ENCODE results near the gene LRBA. TPM values are rescaled to one million over a fixed set of nuclear protein-coding genes. Genes with fewer than 3 reads are reported as not detected.
"Not testable (repeated sequence)": the region's sequence is repeated elsewhere in the genome, so short reads cannot be mapped to it uniquely, and the experiment has no call there.

Gene LRBA
- total and polyA plus RNA-seq, 2 donors (not counting 3 experiments of a cell fraction or from before 2014, with no cell fraction given) = 18.0 to 35.1 TPM

DNA sequence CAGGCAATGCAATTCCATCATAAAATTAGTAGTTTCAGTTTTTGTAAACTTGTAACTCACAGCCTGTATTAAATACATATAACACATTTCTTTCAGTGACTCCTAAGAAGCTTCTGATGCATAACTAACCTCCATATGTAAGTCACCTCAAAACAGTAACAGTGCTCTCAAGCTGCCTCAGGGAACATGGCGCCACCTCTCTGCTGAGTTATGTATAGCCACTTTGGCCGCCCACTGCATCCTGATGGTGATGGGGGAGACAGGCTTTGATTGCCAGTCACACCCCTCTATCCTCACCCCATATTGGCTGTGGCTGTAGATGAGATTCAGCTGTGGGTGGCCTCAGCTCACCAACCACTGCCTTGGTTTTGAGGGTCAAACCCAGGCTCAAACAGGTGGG lies 54.3 kb downstream of the LRBA start:
- no peaks in the 10 kb centered on the region for H4K20me1 ChIP-seq (replicated peaks; ENCODE audit: control insufficient read depth, extremely low read depth, insufficient read depth, low read length)
- CTCF ChIA-PET = interaction anchor here (0.6 to 4.1 kb wide), 23 partner anchors 10 to 718 kb away, joined by 3 to 49 read pairs (median 6); no protein-coding TSS in a partner anchor
- DNase-seq (ENCODE audit: low read depth, low spot score) (peak; percentile 46), FAIRE-seq (no peak)
- no peaks in the 10 kb centered on the region for H3K36me3 ChIP-seq (ENCODE audit: control insufficient read depth in 2 of 2, extremely low read depth in 1 of 2, insufficient read depth in 2 of 2, low read length in 2 of 2)
- peaks cover 22% of the 10 kb centered on the region for H3K4me1 ChIP-seq (ENCODE audit: control insufficient read depth, extremely low read depth, insufficient read depth, low read length)
- H3K79me2 ChIP-seq (ENCODE audit: control insufficient read depth, insufficient read depth, low read length) = peaks cover 9% of the 10 kb centered on the region
- no peak overlapping the region for H3K27ac ChIP-seq (ENCODE audit: insufficient read depth, low read depth, low read length)
- intact Hi-C loops (cut with micrococcal nuclease) (loop anchor here (2.0 to 5.0 kb wide), 3 partner anchors 51 to 662 kb away; no protein-coding TSS in a partner anchor), dilution Hi-C loops (cut with MboI; ENCODE audit: extremely low pct_ligation_motif_present, low sequenced_read_pairs) (no loop called here)
- POLR2A ChIA-PET = interaction anchor here (0.7 to 1.3 kb wide), 2 partner anchors 10 to 41 kb away, joined by 3 read pairs; no protein-coding TSS in a partner anchor
- H3K9me3 ChIP-seq (replicated peaks; ENCODE audit: control insufficient read depth, insufficient read depth, low read length) = no peaks in the 10 kb centered on the region
- H3K9me1 ChIP-seq (replicated peaks; ENCODE audit: control insufficient read depth, extremely low read depth, insufficient read depth, low read length) = no peaks in the 10 kb centered on the region
- TF ChIP-seq, protein P1, sequence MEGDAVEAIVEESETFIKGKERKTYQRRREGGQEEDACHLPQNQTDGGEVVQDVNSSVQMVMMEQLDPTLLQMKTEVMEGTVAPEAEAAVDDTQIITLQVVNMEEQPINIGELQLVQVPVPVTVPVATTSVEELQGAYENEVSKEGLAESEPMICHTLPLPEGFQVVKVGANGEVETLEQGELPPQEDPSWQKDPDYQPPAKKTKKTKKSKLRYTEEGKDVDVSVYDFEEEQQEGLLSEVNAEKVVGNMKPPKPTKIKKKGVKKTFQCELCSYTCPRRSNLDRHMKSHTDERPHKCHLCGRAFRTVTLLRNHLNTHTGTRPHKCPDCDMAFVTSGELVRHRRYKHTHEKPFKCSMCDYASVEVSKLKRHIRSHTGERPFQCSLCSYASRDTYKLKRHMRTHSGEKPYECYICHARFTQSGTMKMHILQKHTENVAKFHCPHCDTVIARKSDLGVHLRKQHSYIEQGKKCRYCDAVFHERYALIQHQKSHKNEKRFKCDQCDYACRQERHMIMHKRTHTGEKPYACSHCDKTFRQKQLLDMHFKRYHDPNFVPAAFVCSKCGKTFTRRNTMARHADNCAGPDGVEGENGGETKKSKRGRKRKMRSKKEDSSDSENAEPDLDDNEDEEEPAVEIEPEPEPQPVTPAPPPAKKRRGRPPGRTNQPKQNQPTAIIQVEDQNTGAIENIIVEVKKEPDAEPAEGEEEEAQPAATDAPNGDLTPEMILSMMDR (IDR thresholded peaks at IDR 0.05; ENCODE audit: extremely low read depth in 1 of 2, insufficient read depth in 1 of 2, low read depth in 1 of 2, low read length in 2 of 2) = peak; percentile 52 to 57
- no peak for TF ChIP-seq JUN (IDR thresholded peaks at IDR 0.05; ENCODE audit: borderline replicate concordance, insufficient read depth, insufficient read length, low read depth)
- BruUV-seq (replicated peaks) = no TSS peak
- no peak overlapping the region for H3K4me2 ChIP-seq (ENCODE audit: insufficient read depth, low read length)
- H3K27me3 ChIP-seq (ENCODE audit: control insufficient read depth in 2 of 2, insufficient read depth in 2 of 2, low read length in 2 of 2) = no peaks in the 10 kb centered on the region
- no peak overlapping the region for H3K4me3 ChIP-seq (replicated peaks in 1 of 3; ENCODE audit: insufficient read depth in 1 of 3, low read depth in 1 of 3, low read length in 3 of 3)
- no peak overlapping the region for H3K9ac ChIP-seq (replicated peaks; ENCODE audit: extremely low read depth, insufficient read depth, low read length)
- H2AFZ ChIP-seq (ENCODE audit: low read depth, low read length) = no peak overlapping the region

DNA sequence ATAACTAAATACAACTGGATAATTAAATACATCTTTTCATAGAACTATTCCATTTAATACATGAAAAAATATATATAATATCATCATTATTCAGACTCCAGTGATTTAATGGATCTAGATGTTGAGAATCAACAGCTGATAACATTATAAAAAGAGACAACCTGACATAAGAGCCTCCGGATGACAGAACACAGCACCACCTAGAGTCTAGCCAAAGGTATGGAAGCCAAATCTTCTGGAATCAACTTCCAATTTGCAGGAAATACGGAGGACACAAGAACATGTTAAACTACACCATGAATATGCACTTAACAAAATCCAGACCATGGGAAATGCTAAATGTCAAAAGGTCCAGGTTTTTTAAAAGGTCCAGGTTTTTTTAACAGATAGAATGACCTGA lies 55.0 kb downstream of the LRBA start:
- CTCF ChIA-PET = interaction anchor here (0.6 to 4.1 kb wide), 15 partner anchors 9 to 662 kb away, joined by 3 to 49 read pairs (median 6); no protein-coding TSS in a partner anchor
- Histone ChIP-seq H3K27ac (ENCODE audit: insufficient read depth, low read depth, low read length) (no peak overlapping the region), H3K4me2 (ENCODE audit: insufficient read depth, low read length) (no peak overlapping the region), H3K9me1 (replicated peaks; ENCODE audit: control insufficient read depth, extremely low read depth, insufficient read depth, low read length) (no peaks in the 10 kb centered on the region), H2AFZ (ENCODE audit: low read depth, low read length) (no peak overlapping the region), H3K27me3 (ENCODE audit: control insufficient read depth in 2 of 2, insufficient read depth in 2 of 2, low read length in 2 of 2) (no peaks in the 10 kb centered on the region), H4K20me1 (replicated peaks; ENCODE audit: control insufficient read depth, extremely low read depth, insufficient read depth, low read length) (no peaks in the 10 kb centered on the region), H3K4me1 (ENCODE audit: control insufficient read depth, extremely low read depth, insufficient read depth, low read length) (peaks cover 22% of the 10 kb centered on the region), H3K9me3 (replicated peaks; ENCODE audit: control insufficient read depth, insufficient read depth, low read length) (no peaks in the 10 kb centered on the region), H3K4me3 (replicated peaks in 1 of 3; ENCODE audit: insufficient read depth in 1 of 3, low read depth in 1 of 3, low read length in 3 of 3) (no peak overlapping the region), H3K79me2 (ENCODE audit: control insufficient read depth, insufficient read depth, low read length) (peaks cover 12% of the 10 kb centered on the region), H3K9ac (replicated peaks; ENCODE audit: extremely low read depth, insufficient read depth, low read length) (no peak overlapping the region), H3K36me3 (ENCODE audit: control insufficient read depth in 2 of 2, extremely low read depth in 1 of 2, insufficient read depth in 2 of 2, low read length in 2 of 2) (no peaks in the 10 kb centered on the region)
- TF ChIP-seq, protein P1 (IDR thresholded peaks at IDR 0.05; ENCODE audit: extremely low read depth in 1 of 2, insufficient read depth in 1 of 2, low read depth in 1 of 2, low read length in 2 of 2) = peak; percentile 49 to 57
- no peak for TF ChIP-seq JUN (IDR thresholded peaks at IDR 0.05; ENCODE audit: borderline replicate concordance, insufficient read depth, insufficient read length, low read depth)
- FAIRE-seq = peak; percentile 46
- dilution Hi-C loops (cut with MboI; ENCODE audit: extremely low pct_ligation_motif_present, low sequenced_read_pairs) = no loop called here
- BruUV-seq (replicated peaks) = no TSS peak
- POLR2A ChIA-PET = no interaction called here
- peak; percentile 40 for DNase-seq (ENCODE audit: low read depth, low spot score)
- intact Hi-C loops (cut with micrococcal nuclease) = loop anchor here (2.0 to 5.0 kb wide), 3 partner anchors 52 to 661 kb away; no protein-coding TSS in a partner anchor

DNA sequence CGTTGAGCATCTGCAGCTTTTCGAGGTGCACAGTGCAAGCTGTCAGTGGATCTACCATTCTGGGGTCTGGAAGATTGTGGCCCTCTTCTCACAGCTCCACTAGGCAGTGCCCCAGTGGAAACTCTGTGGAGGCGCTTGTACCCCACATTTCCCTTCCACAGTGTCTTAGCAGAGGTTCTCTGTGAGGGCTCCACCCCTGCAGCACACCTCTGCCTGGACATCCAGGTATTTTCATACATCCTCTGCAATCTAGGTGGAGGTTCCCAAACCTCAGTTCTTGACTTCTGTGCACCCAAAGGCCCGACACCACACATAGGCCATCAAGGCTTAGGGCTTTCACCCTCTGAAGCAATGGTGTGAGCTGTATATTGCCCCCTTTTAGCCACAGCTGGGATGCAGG lies 57.1 kb downstream of the LRBA start:
- POLR2A ChIA-PET; DNase-seq (ENCODE audit: low read depth, low spot score); H3K9me1 ChIP-seq (replicated peaks; ENCODE audit: control insufficient read depth, extremely low read depth, insufficient read depth, low read length); H3K27me3 ChIP-seq (ENCODE audit: control insufficient read depth in 2 of 2, insufficient read depth in 2 of 2, low read length in 2 of 2); BruUV-seq (replicated peaks); dilution Hi-C loops (cut with MboI; ENCODE audit: extremely low pct_ligation_motif_present, low sequenced_read_pairs); H3K4me2 ChIP-seq (ENCODE audit: insufficient read depth, low read length); intact Hi-C loops (cut with micrococcal nuclease); H3K9ac ChIP-seq (replicated peaks; ENCODE audit: extremely low read depth, insufficient read depth, low read length); H2AFZ ChIP-seq (ENCODE audit: low read depth, low read length); H3K9me3 ChIP-seq (replicated peaks; ENCODE audit: control insufficient read depth, insufficient read depth, low read length); H3K4me3 ChIP-seq (replicated peaks in 1 of 3; ENCODE audit: insufficient read depth in 1 of 3, low read depth in 1 of 3, low read length in 3 of 3); H3K27ac ChIP-seq (ENCODE audit: insufficient read depth, low read depth, low read length); H4K20me1 ChIP-seq (replicated peaks; ENCODE audit: control insufficient read depth, extremely low read depth, insufficient read depth, low read length); FAIRE-seq; H3K36me3 ChIP-seq (ENCODE audit: control insufficient read depth in 2 of 2, extremely low read depth in 1 of 2, insufficient read depth in 2 of 2, low read length in 2 of 2): not testable (repeated sequence)
- H3K79me2 ChIP-seq (ENCODE audit: control insufficient read depth, insufficient read depth, low read length) = peaks cover 12% of the 10 kb centered on the region
- CTCF ChIA-PET = interaction anchor here (1.2 kb wide), 1 partner anchor 660 kb away, joined by 3 read pairs; no protein-coding TSS in a partner anchor
- peaks cover 22% of the 10 kb centered on the region for H3K4me1 ChIP-seq (ENCODE audit: control insufficient read depth, extremely low read depth, insufficient read depth, low read length)
